ENCODE measurements around the gene FAM163A.

Gene FAM163A

DNA sequence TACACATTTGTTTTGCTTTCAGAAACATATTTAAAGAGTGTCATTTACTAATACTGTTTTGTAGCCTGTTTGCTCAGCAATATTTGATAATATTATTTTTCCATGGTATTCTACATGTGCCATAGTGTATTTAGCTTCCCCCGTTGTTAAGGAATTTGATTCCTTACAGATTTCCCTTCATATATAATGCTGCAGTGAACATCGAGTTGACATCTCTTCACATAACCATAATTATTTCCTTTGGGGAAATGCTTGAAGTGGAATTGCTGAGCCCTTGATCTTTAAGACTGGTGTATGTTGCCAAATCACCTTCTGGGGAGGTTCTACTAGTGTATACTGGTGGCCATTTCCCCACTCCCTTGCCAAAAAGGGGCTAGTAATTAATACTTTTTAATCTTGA lies 42.6 kb downstream of the FAM163A start:
- no peak overlapping the region for H3K4me3 ChIP-seq (ENCODE audit: low read length)
- no peaks in the 10 kb centered on the region for H3K4me1 ChIP-seq (ENCODE audit: control insufficient read depth, low read length)
- H3K9me2 ChIP-seq (replicated peaks; ENCODE audit: control insufficient read depth, low read length) = no peaks in the 10 kb centered on the region
- H3K27ac ChIP-seq (ENCODE audit: low read depth, low read length) = no peak overlapping the region
- H3K4me2 ChIP-seq (ENCODE audit: low read length) = no peak overlapping the region
- no peaks in the 10 kb centered on the region for H3K36me3 ChIP-seq (ENCODE audit: control insufficient read depth, low read length)
- H3K9me3 ChIP-seq (ENCODE audit: control insufficient read depth, insufficient read depth, low read length) = no peaks in the 10 kb centered on the region
- no peaks in the 10 kb centered on the region for H4K20me1 ChIP-seq (ENCODE audit: control insufficient read depth, insufficient read depth, low read depth, low read length)
- peaks cover 13% of the 10 kb centered on the region for H3K27me3 ChIP-seq (ENCODE audit: control insufficient read depth, low read length)
- no peaks in the 10 kb centered on the region for H3F3A ChIP-seq (ENCODE audit: control insufficient read depth, insufficient read depth)
- TF ChIP-seq, protein P1, sequence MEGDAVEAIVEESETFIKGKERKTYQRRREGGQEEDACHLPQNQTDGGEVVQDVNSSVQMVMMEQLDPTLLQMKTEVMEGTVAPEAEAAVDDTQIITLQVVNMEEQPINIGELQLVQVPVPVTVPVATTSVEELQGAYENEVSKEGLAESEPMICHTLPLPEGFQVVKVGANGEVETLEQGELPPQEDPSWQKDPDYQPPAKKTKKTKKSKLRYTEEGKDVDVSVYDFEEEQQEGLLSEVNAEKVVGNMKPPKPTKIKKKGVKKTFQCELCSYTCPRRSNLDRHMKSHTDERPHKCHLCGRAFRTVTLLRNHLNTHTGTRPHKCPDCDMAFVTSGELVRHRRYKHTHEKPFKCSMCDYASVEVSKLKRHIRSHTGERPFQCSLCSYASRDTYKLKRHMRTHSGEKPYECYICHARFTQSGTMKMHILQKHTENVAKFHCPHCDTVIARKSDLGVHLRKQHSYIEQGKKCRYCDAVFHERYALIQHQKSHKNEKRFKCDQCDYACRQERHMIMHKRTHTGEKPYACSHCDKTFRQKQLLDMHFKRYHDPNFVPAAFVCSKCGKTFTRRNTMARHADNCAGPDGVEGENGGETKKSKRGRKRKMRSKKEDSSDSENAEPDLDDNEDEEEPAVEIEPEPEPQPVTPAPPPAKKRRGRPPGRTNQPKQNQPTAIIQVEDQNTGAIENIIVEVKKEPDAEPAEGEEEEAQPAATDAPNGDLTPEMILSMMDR (IDR thresholded peaks at IDR 0.05; ENCODE audit: low read depth, low read length, poor library complexity, severe bottlenecking) = no peak
- TF ChIP-seq EZH2phosphoT487 (IDR thresholded peaks at IDR 0.05; ENCODE audit: borderline replicate concordance, low read length) = no peak
- H3K79me2 ChIP-seq (ENCODE audit: control insufficient read depth, low read length) = no peaks in the 10 kb centered on the region

DNA sequence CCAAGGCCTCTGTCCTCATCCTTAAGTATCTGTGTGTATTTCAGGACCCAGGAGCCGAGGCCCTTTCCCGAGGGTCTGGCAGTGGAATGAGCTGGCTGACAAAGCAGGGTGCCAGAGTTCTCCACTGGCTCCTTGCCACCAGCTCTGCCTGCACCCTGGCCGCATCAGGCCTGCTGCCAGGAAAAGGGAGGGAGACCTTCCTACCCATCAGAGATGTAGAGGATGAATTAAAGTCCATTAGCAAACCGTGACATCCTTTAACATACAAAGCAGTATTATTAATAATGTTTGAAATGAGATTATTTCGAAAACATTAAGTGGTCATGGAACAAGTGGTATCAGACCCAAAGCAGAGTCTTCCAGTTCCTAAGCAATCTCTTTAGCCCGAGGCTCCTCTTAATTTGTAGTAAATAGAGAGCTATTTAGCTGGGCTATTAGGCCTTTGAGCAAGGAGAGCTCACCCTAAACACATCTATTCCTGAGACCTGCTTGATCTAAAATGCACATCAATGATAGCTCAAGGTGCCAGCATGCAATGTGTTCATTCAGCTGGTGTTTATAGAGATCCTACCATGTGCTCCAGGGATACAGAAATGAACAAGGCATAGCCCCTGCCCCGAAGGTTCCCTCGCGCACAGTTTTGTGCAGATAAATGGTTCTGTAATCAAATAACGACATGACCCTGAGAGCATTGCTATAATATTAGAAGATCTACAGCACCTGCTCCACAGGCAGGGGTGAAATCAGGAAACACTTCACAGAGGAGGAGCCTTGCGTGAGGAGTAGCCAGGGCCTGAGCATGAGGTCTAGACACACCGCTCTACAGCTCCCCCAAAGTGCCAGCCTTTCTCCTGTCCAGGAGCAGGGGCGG lies 44.0 kb downstream of the FAM163A start:
- H3K4me1 ChIP-seq (ENCODE audit: control insufficient read depth, low read length) = no peaks in the 10 kb centered on the region
- H3K9me2 ChIP-seq (replicated peaks; ENCODE audit: control insufficient read depth, low read length) = no peaks in the 10 kb centered on the region
- H3K9me3 ChIP-seq (ENCODE audit: control insufficient read depth, insufficient read depth, low read length) = no peaks in the 10 kb centered on the region
- TF ChIP-seq EZH2phosphoT487 (IDR thresholded peaks at IDR 0.05; ENCODE audit: borderline replicate concordance, low read length) = no peak
- TF ChIP-seq, protein P1 (IDR thresholded peaks at IDR 0.05; ENCODE audit: low read depth, low read length, poor library complexity, severe bottlenecking) = no peak
- peaks cover 13% of the 10 kb centered on the region for H3K27me3 ChIP-seq (ENCODE audit: control insufficient read depth, low read length)
- no peaks in the 10 kb centered on the region for H3K36me3 ChIP-seq (ENCODE audit: control insufficient read depth, low read length)
- no peak overlapping the region for H3K27ac ChIP-seq (ENCODE audit: low read depth, low read length)
- no peak overlapping the region for H3K4me3 ChIP-seq (ENCODE audit: low read length)
- no peak overlapping the region for H3K4me2 ChIP-seq (ENCODE audit: low read length)
- H4K20me1 ChIP-seq (ENCODE audit: control insufficient read depth, insufficient read depth, low read depth, low read length) = no peaks in the 10 kb centered on the region
- no peaks in the 10 kb centered on the region for H3K79me2 ChIP-seq (ENCODE audit: control insufficient read depth, low read length)
- no peaks in the 10 kb centered on the region for H3F3A ChIP-seq (ENCODE audit: control insufficient read depth, insufficient read depth)

DNA sequence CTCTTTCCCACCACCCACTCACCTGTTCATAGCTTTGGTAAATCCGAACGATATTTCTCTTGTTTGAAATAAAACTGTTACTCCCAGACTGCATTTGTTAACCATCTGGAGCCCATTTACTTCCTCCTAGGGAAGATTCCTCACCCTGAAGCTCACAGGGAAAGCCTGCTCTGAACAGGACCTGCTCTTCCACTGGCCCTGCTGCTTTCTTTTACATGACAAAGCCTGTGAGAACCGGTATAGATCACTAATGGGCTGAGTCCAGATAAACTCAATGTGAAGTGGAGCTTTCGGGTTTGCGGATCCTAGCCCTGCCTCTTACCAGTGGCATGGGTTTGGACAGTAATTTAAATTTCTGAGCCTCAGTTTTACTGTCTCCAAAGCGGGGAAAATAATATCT lies 45.2 kb downstream of the FAM163A start:
- peaks cover 17% of the 10 kb centered on the region for H3K27me3 ChIP-seq (ENCODE audit: control insufficient read depth, low read length)
- H3K79me2 ChIP-seq (ENCODE audit: control insufficient read depth, low read length) = no peaks in the 10 kb centered on the region
- no peak overlapping the region for H3K4me3 ChIP-seq (ENCODE audit: low read length)
- H3K4me2 ChIP-seq (ENCODE audit: low read length) = no peak overlapping the region
- H3K27ac ChIP-seq (ENCODE audit: low read depth, low read length) = no peak overlapping the region
- no peaks in the 10 kb centered on the region for H3F3A ChIP-seq (ENCODE audit: control insufficient read depth, insufficient read depth)
- H3K9me3 ChIP-seq (ENCODE audit: control insufficient read depth, insufficient read depth, low read length) = no peaks in the 10 kb centered on the region
- TF ChIP-seq, protein P1 (IDR thresholded peaks at IDR 0.05; ENCODE audit: low read depth, low read length, poor library complexity, severe bottlenecking) = no peak
- TF ChIP-seq EZH2phosphoT487 (IDR thresholded peaks at IDR 0.05; ENCODE audit: borderline replicate concordance, low read length) = no peak
- H3K9me2 ChIP-seq (replicated peaks; ENCODE audit: control insufficient read depth, low read length) = no peaks in the 10 kb centered on the region
- H3K4me1 ChIP-seq (ENCODE audit: control insufficient read depth, low read length) = no peaks in the 10 kb centered on the region
- no peaks in the 10 kb centered on the region for H4K20me1 ChIP-seq (ENCODE audit: control insufficient read depth, insufficient read depth, low read depth, low read length)
- H3K36me3 ChIP-seq (ENCODE audit: control insufficient read depth, low read length) = no peaks in the 10 kb centered on the region

Data from DOHH2 (cell line).